Inferior parietal cortex (tissue), 1 donor: ENCODE measurements around the gene CAND2.
"Not testable (repeated sequence)": the region's sequence is repeated elsewhere in the genome, so short reads cannot be mapped to it uniquely, and the experiment has no call there.

Experiments
- DNase-seq: peaks from one replicate; pipeline ENCODE4 v3.0.0-alpha.2; 2016; ENCODE audit errors: extremely low spot score

Gene CAND2

GRCh38 chr3:12830785-12831156 lies 34.3 kb downstream of the CAND2 start:
- DNase-seq: no peak

DNA sequence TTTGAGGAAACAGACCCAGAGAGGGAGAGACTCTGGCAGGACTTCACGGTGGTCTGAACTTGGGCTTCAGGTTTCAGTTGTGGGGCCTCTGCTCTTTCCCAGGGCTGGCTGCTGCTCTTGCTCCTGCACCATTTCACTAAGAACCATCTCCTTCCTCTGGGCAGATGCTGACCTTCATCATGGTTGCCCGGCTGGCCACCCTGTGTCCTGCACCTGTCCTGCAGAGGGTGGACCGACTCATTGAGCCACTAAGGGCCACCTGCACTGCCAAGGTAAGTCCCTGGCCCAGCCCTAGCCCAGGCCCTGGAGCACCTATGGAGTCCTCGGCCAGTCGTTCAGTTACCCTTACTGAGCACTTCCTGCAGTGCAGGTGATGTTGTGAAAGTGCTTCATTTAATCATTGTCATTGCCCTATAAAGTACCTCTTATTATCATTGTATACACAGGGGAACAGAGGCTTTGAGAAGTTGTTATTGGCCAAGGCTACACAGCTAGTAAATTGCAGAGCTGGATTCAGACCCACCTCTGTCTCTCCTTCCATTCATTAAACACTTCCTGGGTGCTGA lies 34.9 kb downstream of the CAND2 start:
- no peak for DNase-seq

DNA sequence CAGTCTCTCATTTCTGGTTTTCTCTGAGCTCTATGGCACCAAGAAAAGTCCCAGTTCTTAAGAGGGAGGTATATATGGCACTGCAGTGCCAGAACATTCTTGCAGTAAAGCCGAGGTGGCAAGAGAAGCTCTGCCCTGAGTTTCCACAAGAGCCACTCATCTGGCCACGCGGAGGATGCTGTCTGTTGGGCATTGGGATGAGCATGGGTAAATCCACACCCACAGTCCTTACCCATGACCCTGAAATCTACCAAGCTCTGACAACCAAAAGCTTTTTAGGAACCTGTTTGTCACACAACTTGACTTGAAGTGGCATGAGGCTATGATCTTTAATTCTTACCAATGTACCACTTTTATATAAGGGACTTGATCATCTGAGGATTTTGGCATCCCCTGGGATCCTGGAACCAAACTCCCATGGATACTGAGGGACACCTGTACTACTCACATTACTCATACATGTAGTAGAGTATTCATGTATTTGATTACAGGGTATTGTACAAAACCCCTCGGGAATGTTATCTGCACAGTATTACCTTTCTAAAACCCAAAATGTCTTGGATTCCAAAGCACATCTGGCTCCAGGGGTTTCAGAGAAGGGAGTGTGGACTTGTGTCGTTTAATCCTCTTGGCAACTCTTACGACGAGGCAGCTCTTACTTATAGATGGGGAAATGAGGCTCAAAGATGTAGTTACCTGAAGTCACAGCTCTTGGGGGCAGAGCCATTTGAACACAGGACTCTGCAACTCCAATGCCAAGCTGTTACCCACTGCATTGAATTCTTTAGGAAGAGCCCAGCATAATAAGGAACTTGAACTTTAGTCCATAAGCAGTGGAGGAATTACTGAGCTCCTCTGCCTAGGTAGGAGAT lies 36.1 kb downstream of the CAND2 start:
- no peak for DNase-seq

DNA sequence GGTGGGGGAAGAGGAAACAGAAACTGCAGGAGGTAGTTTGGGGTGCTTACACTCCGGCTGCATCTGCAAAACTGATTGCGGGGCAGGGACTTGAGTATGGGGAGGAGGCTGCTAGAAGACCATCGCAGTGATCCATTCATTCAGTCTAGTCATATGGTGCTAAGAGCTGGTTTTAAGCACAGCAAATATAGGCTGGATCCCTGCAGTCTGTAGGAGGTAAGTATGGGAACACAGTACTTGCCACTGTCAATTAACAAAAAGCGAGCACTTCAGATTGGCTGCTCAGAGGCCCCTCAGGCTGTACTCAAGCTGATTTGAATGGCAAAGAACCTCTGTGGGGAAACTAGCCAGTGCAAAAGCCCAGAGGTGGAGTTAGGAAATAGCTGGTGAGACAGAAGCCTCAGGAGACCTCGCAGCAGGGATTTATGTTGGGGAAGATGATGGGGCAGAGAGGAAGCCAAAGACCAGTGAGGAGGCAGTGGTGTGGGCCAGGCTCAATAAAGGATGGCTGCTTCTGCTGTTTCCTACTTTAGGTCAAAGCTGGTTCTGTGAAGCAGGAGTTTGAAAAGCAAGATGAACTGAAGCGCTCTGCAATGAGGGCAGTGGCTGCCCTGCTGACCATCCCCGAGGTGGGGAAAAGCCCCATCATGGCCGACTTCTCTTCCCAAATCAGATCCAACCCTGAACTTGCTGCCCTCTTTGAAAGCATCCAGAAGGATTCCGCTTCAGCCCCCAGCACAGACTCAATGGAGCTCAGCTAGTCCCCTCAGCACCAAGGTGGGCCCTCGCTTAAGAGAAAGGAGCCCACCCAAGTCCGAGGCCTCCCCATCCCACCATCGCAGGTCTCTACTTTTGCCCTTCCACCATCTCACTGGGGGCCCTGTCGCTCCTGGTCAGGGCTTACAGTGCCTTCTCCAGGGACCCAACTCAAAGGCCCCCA lies 37.0 kb downstream of the CAND2 start:
- no peak for DNase-seq

GRCh38 chr3:12835052-12835665 lies 38.7 kb downstream of the CAND2 start:
- no peak for DNase-seq

GRCh38 chr3:12837295-12837986 lies 41.0 kb downstream of the CAND2 start:
- DNase-seq: no peak

GRCh38 chr3:12838179-12838965 lies 41.9 kb downstream of the CAND2 start:
- DNase-seq: no peak

- DNase-seq: no peak
These were observed 42.9 kb downstream of the CAND2 start for GRCh38 chr3:12839156-12839946.

DNA sequence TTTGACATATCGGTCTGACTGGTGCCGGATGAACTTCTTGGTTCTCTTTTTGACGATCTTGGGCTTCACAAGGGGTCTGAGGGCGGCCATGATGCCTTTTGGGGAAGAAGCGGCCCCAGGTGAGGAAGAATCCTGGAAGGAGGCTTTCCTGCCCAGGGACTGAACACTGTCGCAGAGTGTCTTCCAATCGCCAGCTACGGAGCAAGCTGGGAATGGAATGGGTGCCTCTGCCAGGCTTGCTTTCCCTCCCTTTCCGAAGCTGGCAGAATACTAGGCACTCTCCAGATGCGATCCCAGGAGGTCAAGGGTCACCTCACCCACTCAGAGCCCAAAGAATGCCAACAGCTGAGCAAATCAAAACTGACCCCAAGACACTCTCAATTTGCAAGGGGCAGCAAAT lies 43.7 kb downstream of the CAND2 start:
- not testable (repeated sequence) for DNase-seq

DNA sequence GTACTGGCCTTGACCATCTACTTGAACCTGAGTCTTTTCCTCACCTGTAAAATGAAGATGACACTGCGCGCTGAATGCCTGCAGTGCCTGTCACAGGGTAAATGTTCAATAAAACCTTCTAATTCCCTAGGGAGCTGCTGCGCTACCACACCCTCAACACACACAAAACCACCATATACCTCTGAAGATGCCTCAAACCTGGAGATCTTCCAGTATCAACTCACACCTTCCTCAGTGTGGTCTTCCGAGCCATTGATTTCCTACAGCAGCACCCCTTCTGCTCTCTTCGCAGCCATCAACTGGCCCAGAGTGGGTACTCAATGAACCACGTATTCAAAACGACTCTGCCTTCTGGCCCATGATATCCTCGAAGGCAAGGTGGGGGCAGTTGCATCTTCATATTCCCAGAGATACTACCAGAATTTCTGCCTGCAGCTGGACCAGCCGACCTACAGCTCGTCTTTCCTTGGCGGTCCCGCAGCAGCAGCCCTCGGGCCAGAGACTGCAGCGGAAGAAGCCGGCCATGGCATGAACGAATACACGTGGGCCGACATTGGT lies 44.2 kb downstream of the CAND2 start:
- no peak for DNase-seq

DNA sequence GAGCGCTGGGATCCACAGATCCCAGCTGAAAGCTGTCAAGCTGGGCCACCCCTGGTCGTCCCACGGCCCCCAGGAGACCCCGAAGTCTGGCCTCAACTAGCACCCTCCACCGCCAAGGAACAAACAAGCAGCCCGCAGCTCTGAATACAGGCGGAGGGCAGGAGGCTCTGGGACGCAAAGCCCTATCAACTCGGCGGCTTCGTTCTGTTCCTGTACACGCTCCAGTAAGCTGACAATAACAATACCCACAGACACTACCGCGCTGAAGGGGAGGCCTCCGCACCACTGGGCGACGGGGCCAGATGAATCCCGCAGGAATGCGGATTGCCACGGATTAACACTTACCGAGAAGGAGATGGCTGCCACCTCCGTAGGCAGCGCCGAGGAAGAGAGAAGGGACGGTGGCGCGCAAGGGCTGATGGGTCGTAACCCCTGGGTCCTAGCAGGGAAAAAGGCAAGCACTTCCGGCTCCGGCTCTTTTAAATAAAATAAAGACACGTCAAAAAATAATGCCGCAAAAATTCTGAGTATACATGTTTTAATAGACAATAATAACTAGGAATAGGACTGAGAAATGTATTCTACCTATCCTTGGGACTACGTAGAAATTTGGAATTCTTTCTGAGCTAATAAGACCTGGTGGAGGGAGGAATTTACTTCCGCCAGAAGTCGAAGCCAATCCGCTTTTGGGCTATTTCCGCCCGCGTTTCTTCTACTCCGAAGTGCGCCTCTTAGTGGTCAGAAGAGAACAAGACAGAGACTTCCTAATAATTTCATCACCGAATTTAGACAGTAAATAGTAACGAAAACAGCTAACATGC lies 44.9 kb downstream of the CAND2 start, which contains the start of gene RPL32:
RPL32 (minus strand) TSS at position 417 of the 821 bp plus-strand sequence. CDS start 1,328 bp downstream, outside the sequence.
- DNase-seq: peak; percentile 96

DNA sequence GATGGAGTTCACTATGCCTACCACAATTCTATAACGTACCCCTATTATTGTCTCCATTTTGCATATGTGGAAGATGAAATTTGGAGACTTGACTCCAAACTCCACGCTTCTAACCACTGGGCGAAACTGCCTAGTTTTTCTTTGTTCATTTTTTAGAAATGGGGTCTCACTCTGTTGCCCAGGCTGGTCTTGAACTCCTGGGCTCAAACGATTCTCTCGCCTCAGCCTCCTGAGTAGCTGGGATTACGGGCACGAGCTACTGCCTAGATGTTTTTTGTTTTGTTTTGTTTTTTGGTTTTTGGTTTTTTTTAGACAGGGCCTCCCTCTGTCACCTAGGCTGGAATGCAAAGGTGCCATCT lies 45.5 kb downstream of the CAND2 start:
- no peak for DNase-seq

GRCh38 chr3:12842469-12842868 lies 46.0 kb downstream of the CAND2 start:
- no peak for DNase-seq

- no peak for DNase-seq
These were observed 49.3 kb downstream of the CAND2 start for GRCh38 chr3:12845811-12846210.

GRCh38 chr3:12852201-12852600 lies 55.7 kb downstream of the CAND2 start:
- no peak for DNase-seq

DNA sequence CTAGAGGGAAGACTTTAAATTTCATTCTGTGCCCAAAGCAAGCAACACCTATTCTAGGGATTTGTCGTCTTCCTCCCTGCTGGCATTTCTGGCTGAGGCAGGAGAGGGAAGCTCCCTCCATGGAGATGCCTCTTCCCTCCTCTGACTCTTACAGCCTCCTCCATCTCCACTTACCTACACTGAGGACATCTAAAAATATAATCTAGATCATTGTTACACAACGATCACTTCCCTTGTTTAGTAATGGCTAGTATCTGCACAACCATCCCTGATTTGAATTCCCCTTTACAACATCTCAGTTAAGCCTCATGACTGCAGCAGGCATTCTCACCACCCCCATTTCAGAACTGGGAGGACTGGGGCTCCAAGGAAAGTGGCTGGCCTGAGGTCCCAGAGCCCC lies 57.4 kb downstream of the CAND2 start:
- DNase-seq: peak; percentile 36

DNA sequence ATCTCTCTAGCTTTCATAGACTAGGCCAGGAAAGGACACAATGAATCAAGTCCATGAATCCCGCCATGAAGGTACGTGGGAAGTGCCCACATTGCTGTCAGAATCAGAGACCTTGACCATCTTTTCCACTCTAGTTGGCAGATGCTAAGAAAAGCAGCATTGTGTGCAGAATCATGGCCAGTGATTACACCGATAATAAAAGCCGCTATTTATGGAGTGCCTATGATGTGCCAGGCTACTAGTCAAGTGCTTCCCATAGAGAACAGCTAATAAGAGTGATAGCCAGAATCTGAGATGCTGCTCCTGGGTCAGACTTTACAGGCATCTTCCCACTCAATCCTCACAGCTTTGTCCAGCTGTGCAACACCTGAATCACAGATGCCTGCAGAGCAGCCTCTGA lies 58.1 kb downstream of the CAND2 start:
- DNase-seq: no peak

- DNase-seq: no peak
These were observed 60.1 kb downstream of the CAND2 start for GRCh38 chr3:12856626-12857025.
